AG04449 (cell line): Measurements from ENCODE around the gene IL19.

ENCODE experiments used
- CTCF ChIA-PET: fragments of 350-600 bp; formaldehyde crosslinking; extraction: SDS; loops from one replicate; lab custom pipeline; 2021; ENCODE audit warnings: antibody characterized with exemption; lab: Yijun Ruan, JAX
- POLR2A ChIA-PET: fragments of 400-600, 350-600 bp; formaldehyde crosslinking; extraction: SDS; loops from one replicate; lab custom pipeline; 2020; ENCODE audit warnings: antibody characterized with exemption, inconsistent platforms; lab: Yijun Ruan, JAX
- DNase-seq: peaks from one replicate; pipeline ENCODE4 v3.0.0-alpha.2; 2010; ENCODE audit warnings: low read depth, low spot score
- H3K4me3 ChIP-seq: 2 replicates; pipeline ENCODE4 v1.5.1; 2011; ENCODE audit warnings: low read depth, mild to moderate bottlenecking, control low read depth, low read length
- TF ChIP-seq, protein P1 (sequence below): IDR thresholded peaks from one replicate; pipeline ENCODE4 v1.5.1; 2011; ENCODE audit warnings: mild to moderate bottlenecking, moderate library complexity, low read length, control low read depth, inconsistent platforms; ENCODE audit not compliant: insufficient read depth; ENCODE audit errors: missing control alignments

The IL19 gene

DNA sequence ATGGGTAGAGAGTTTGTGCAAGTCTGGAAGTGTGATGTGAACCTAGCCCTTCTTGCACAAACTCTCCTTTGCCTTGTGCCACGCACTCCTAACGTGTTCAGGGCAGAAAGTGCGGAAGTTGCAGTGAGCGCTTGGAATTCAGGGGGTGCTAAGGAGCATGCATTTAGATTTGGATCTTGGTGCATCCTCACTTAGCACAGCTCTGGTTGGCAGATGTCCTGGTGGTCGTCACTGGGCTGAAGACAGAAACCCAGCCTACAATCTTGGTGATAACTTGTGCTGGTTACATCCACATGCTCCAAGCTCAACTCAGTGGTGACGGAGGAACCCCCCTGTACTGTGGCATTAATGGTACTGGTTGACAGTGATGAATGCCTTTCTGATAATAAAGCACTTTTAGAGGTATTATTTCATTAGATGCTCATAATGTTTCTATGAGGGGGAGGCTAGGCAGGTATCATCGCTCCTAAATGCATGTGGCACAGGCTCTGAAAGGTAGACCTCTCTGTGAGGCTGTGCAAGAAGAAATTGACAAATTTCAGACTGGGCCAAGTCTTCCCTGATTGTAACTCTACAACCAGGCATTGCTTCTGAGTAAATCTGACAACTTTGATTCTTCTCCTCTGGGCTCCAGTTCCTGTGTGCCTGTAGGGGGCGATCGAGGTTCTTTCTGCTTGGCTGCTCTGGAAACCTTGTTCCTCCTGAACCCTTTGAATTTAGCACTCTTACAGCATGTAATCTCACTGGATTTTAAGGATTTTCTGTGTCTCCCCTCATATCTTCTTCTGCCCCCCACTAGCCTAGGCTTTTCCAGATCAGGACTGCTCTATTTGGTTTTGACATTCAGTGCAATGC lies 45.2 kb upstream of the IL19 start:
- H3K4me3 ChIP-seq, result no peak overlapping the region
- TF ChIP-seq, protein P1, sequence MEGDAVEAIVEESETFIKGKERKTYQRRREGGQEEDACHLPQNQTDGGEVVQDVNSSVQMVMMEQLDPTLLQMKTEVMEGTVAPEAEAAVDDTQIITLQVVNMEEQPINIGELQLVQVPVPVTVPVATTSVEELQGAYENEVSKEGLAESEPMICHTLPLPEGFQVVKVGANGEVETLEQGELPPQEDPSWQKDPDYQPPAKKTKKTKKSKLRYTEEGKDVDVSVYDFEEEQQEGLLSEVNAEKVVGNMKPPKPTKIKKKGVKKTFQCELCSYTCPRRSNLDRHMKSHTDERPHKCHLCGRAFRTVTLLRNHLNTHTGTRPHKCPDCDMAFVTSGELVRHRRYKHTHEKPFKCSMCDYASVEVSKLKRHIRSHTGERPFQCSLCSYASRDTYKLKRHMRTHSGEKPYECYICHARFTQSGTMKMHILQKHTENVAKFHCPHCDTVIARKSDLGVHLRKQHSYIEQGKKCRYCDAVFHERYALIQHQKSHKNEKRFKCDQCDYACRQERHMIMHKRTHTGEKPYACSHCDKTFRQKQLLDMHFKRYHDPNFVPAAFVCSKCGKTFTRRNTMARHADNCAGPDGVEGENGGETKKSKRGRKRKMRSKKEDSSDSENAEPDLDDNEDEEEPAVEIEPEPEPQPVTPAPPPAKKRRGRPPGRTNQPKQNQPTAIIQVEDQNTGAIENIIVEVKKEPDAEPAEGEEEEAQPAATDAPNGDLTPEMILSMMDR, result peak; percentile 74
- DNase-seq, result no peak
- ChIA-PET POLR2A (no interaction called here), CTCF (interaction anchor here (0.7 to 21.1 kb wide), 52 partner anchors 10 to 331 kb away, joined by 3 to 490 read pairs (median 8); partner anchors contain the start of genes DYRK3, FCMR, IL19 and IL20)

DNA sequence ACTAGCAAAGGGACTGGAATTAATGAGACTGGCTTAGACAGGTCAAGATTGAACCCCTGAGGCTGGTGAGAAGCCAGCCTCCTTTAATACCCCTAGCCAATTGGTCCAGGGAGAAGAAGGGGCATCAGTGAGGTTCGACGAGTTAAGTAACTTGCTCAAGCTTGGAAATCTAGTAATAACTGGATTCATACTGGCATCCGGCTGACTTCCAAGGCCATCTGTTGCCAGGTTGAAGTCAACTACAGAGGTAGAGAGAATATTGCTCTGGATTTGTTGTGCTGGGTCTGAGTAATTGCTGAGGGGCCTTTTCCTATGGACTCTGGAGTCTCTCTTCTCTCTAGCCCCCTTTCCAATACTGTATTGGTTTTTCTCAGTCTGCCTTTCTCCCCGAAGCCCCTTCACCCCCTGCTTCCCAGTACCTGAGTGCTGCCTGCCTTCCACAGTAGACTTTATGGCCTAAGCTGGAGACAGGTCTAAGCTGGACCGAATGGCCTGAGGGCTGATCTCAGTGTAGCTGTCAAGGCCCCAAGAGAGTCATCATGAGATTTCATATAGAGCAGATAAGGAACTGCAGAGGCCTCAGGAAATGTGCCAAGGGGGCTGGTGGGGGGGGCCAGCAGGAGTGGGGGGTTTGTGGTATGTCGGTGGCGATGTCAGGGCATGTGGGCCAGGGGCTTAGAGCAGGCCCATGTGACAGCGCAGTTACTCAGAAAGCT lies 42.4 kb upstream of the IL19 start:
- ChIA-PET POLR2A (no interaction called here), CTCF (interaction anchor here (0.9 to 21.1 kb wide), 11 partner anchors 7 to 277 kb away, joined by 3 to 490 read pairs (median 42); partner anchors contain the start of gene FCMR)
- no peak for DNase-seq
- no peak overlapping the region for H3K4me3 ChIP-seq
- TF ChIP-seq, protein P1, result no peak

DNA sequence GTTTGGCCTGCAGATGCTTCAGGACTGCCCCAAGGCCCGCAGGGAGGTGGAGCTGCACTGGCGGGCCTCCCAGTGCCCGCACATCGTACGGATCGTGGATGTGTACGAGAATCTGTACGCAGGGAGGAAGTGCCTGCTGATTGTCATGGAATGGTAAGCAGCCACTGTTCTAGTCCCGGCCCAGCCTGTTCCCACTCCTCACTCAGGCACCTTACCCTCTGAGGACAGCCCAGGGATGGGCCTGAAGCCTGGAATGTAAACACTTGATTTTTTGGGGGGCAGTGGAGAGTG lies 41.9 kb upstream of the IL19 start:
- DNase-seq, result no peak
- TF ChIP-seq, protein P1, result no peak
- ChIA-PET CTCF (interaction anchor here (0.9 to 21.1 kb wide), 6 partner anchors 10 to 189 kb away, joined by 3 to 490 read pairs (median 78); partner anchors contain the start of gene FCMR), POLR2A (no interaction called here)
- H3K4me3 ChIP-seq, result no peak overlapping the region

DNA sequence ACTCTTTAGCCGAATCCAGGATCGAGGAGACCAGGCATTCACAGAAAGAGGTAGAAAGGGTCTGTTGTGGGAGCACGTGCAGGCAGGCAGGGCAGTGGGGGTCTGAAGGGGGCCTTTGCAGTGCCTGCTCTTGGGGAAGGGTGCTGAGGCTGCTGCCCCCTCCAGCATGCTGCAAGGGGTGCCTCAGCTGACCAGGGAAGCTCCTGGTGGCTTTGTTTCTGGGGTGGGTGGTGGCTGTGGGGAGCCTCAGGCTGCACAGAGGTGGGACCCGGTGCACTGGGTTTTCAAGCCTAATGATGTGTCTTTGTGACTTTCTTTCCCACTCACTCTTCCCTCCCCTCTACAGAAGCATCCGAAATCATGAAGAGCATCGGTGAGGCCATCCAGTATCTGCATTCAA lies 41.5 kb upstream of the IL19 start:
- no peak for DNase-seq
- ChIA-PET POLR2A (no interaction called here), CTCF (interaction anchor here (7.2 to 21.1 kb wide), 4 partner anchors 16 to 188 kb away, joined by 66 to 490 read pairs (median 128); partner anchors contain the start of gene FCMR)
- no peak overlapping the region for H3K4me3 ChIP-seq
- TF ChIP-seq, protein P1, result no peak

DNA sequence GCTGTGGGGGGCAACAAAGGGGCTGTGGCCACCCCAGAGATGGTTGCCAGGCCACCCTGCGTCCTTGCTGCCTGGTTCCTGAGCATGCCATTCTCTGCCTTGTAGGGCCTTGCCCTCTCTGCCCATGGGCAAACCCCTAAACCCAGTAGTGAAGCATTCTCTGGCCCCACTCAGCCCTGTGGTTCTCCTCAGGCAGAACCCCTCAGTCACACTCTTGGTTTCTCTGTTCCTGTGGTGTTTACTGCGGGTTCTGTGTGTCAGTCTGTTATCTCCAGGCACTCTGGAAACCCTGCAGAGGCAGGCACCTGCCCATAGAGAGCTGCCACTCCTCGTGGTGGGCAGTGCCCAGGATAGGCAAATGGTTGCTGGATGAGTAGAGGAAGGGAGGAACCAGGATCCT lies 41.1 kb upstream of the IL19 start:
- TF ChIP-seq, protein P1, result no peak
- ChIA-PET POLR2A (no interaction called here), CTCF (interaction anchor here (2.0 to 21.1 kb wide), 4 partner anchors 17 to 188 kb away, joined by 17 to 490 read pairs (median 128); partner anchors contain the start of gene FCMR)
- DNase-seq, result no peak
- no peak overlapping the region for H3K4me3 ChIP-seq

DNA sequence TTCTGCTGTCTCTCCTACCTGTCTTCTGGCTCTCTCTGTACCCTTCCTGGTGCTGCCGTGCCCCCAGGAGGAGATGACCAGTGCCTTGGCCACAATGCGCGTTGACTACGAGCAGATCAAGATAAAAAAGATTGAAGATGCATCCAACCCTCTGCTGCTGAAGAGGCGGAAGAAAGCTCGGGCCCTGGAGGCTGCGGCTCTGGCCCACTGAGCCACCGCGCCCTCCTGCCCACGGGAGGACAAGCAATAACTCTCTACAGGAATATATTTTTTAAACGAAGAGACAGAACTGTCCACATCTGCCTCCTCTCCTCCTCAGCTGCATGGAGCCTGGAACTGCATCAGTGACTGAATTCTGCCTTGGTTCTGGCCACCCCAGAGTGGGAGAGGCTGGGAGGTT lies 38.1 kb upstream of the IL19 start:
- ChIA-PET POLR2A (no interaction called here), CTCF (interaction anchor here (1.3 to 21.1 kb wide), 9 partner anchors 10 to 249 kb away, joined by 4 to 490 read pairs (median 47); partner anchors contain the start of gene FCMR)
- TF ChIP-seq, protein P1, result no peak
- no peak for DNase-seq
- no peak overlapping the region for H3K4me3 ChIP-seq
